ENCODE results near the gene PTMS.

PTMS gene

DNA sequence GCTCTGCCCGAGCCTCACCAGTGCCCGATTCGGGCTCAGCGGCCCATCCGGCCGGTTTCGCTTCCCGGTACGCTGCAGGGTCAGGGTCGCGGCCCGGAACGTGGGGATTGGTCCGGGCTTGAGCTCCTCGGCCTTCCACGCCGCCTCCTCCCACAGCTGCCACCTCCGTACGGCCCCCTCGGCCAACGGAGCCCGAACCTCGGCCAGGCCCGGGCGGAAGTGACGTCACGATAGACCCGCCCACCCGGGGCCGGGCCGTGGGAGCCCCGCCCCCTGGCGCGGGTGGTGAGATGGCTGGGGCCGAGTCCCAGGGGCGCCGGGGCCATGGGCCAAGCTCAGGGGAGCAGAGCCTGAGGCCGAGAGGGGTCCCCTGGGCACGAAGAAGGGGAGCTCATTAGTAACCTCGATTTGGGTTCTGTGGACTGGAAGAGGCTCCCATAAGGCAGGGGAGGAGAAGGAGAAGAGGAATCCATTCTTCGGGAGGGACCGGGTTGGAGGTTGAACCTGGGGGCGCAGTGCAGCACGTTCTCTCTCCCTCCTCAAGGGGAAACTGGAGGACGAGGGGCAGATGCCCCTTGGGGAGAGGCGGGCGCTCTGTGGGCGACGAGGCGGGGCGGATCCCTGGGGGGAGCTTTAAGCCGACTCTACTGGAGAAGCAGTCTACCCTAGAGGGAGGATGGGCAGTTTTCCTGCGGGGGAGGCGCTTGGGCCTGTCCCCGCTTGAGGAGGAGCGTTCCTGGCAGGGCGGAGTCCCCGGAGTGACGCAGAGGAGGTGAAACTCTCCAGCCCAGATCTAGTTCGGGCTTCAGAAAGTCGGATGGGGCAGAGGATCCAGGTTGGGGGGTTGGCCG lies 13.0 kb upstream of the PTMS start, which contains the start of gene MLF2:
Gene MLF2 (minus strand): TSS at position 221 of the 851 bp plus-strand sequence. CDS start 807 bp downstream, outside the sequence.
- peak; percentile 99 for DNase-seq

DNA sequence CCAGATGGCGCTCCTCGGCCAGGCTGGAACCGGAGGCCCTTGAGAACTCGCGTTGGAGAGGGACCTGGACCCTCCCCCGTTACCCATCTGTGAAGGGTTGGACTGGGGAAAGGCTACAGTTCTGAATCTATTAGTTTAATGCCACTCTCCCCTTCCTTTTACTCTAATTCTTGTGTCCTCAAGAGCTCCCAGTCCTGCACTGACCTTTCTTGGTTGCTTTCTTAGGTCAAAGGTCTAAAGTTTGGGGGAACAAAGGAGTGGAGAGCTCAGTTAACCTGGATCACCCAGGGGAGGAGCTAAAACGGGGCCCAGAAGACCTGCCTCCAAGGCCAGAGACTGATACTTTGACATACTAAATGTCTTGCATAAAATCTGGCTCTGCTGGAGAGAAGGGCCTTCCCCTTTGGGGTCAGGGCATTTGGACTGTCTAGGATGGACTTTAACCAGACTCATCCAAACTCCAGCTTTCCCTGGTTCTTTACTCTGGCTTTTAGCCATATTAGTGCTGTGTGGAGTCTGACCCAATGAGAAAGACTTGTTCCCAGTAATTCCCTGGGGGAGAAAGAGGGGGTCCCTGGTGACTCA lies 12.3 kb upstream of the PTMS start:
- no peak for DNase-seq

DNA sequence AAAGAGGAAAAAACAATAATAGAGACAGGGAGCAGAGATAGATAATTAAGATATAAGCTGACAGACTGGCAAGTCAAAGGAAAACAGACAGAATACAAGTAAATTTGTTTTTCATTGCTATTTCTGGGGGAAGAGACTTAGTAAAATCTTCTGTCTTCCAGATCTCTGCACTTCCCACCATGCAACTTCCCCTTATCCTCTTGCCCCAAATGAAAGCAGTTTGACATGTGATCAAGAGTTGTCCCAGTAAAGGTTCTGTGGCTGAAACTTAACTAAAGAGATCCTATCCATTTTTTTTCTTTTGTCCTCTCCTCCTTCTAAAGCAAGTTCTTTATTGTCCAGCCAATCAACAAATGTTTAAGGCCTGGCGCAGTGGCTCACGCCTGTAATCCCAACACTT lies 11.8 kb upstream of the PTMS start:
- no peak for DNase-seq

DNA sequence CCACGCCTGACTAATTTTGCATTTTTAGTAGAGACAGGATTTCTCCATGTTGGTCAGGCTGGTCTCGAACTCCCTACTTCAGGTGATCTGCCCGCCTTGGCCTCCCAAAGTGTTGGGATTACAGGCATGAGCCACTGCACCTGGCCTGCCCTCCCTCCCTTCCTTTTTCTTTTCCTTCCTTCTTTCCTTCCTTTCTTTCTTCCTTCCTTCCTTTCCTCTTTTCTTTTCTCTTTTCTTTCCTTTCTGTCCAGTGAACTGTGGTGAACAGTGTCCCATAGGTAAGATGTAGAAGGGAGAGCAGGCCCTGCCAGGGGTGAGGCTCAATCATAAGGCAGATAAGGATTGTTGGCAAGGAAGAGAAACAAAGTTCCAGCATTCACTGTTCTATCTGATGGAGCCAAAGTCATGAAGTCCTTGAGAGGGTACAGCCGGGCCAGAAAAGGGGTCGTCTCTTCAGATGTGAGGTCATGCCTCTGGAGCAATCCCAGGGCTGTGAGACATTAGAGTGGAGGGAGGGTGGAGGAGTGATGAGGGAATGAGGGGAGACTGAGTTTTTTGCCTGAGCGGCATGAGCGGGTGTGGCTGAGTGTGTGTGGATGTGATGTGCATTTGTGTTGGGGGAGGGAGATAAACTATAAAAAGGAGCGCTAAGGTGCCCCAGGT lies 9.0 kb upstream of the PTMS start:
- DNase-seq, result no peak

DNA sequence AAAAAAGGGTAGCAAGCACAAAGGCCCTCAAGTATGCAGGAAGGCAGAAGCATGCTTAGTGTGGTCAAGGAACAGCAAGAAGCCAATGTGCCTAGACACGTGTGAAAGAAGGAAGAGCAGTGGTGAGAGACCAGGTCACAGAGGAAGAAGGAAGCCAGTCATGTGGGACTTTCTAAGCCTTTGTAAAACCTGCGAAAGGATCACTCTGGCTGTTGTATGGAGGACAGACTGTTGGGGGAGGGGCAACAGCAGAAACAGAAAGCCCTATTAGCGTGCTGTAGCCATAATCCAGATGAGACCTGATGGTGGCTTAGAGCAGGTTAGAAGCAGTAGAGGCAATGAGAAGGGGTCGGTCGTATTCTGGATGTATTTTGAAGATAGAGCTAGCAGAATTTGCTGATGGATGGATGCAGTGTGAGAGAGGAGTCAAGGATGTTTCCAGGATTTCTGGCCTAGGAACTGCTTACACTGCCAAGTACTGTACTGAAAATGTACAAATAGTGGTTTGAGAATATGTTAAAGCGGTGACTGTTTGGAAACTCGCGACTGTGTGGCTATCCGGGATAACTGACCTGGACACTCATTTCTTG lies 7.6 kb upstream of the PTMS start:
- no peak for DNase-seq

DNA sequence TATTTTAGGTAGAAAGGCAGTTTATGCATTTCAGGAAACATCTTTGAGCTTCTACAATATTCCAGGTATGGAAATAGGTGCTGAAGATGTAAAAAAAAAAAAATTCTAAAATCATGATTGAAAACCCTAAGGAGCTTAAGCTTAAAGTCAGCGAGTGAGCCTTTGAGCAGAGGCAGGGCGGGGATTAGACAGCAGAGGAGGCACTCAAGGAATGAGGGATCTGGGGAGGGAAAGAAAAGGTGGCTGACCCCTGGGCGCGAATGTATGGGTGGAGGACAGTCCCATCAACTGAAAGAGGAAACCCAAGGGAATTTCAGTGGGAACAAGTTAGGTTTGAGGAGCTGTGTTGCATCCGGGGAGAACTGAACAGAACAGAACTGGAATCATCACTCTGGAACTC lies 6.4 kb upstream of the PTMS start:
- no peak for DNase-seq

DNA sequence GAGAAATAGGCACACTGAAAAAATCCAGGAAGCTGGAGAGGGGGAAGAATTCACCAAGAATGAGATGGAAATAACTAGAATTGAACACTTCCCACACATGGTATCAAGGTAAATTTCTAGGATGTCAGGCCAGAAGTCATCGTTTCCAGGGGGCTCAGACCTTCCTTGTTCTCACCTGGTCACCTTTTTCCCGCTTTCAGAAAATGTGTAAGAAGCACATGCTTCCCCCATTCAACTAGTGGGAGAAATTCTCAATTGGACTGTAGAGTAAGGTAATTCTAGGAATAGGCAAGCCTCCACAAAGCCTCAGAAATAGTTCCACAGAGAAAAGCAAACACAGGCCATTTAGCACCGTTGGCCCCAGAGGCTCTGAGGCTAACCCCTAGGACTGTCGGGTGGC lies 2.8 kb upstream of the PTMS start:
- DNase-seq, result no peak

DNA sequence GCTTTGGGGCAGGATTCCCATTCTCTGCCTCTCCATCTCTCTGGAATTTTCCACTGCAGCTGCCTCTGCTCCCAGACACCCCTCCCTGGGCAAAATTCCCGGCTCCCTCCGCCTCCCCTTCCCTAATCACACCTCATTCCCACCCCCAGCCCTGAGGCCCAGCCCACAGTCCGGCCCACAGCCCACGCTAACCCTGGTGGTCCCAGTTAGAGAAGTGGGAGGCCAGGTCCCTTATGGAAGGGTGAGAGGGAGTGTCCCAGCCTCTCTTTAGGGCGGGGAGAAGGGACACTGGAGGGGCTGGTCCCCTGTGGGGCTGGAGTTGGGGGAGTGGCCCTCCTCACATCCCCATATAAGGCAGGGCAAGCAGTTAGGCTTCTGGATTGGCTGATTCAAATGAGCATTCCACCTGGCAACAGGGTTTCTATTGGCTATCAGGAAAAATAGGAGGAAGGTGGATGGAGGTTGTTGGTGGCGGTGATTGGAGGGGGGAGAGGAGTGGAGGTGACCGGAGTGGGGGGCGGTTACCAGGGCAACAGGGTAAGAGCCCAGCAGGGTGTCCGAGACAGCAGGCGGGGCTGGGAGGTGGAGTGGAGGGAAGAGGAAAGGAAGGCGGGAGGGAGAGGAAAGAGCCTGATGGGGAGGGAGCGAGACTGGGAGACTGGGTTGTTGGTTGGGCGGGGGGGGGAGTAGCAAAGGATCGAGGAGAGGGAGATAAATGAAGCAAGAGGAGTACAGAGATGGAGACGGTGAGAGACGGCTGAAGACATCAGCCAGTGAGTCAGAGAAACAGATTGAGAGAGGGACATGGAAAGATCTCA lies 1.9 kb upstream of the PTMS start:
- DNase-seq, result peak; percentile 59

DNA sequence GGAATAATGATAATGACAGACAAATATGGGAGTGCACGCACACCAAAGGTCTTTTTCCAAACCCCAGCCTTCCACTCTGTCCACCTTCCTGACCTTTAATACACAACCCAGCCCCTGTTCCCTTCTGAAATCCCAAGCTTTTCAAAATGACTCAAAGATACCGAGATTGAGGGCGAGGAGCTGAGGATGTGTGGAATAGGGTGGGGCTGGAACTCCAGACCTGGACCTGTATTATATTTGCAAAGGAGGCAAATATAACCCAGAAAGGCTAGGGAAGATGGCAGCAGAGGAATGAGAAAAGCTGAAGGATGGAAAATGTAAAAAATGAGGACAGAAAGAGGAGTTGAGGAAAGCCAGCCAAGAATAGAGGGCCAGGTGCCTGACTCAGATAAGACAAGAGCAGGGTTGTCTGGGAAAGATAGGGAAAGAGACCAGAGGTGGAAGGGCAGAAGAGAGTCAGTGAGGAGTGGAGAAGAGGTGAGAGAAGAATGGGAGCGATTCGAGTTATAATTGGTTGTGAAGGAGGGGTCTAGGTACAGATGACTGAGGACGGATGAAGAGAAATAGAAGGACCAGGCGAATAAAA lies 1.0 kb upstream of the PTMS start:
- DNase-seq, result no peak

DNA sequence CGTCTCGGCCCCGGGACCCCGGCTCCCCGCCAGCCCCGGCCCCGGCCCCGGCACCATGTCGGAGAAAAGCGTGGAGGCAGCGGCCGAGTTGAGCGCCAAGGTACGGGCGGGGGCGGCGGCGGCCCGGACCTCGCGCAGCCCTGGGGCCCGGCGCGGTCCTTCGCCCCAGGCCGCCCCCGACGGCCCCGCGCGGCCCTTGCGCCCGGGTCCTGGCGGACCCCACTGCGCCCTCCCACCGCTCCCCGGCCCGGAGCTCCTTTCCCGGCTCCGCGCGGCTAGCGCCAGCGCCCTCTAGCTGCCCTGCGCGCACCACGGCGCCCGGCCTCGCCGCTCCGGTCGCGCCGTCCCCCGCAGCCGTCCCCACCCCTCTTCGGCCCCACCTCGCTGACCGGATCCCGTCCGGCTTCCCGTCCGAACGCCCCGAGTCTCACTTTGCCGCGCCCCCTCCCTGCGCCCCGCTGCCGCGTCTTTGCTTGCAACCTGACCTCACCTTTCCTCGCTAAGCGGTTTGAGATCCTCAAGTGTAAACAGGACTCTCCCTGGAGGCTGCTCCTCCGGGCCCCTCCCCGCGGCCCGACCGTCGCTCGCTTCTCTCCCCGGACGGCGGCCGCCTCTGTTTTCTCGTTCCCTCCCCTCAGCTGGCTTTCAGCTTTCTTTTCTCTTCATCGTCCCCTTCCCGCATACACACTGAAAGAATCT lies 637 bp downstream of the PTMS start:
- peak; percentile 66 for DNase-seq

DNA sequence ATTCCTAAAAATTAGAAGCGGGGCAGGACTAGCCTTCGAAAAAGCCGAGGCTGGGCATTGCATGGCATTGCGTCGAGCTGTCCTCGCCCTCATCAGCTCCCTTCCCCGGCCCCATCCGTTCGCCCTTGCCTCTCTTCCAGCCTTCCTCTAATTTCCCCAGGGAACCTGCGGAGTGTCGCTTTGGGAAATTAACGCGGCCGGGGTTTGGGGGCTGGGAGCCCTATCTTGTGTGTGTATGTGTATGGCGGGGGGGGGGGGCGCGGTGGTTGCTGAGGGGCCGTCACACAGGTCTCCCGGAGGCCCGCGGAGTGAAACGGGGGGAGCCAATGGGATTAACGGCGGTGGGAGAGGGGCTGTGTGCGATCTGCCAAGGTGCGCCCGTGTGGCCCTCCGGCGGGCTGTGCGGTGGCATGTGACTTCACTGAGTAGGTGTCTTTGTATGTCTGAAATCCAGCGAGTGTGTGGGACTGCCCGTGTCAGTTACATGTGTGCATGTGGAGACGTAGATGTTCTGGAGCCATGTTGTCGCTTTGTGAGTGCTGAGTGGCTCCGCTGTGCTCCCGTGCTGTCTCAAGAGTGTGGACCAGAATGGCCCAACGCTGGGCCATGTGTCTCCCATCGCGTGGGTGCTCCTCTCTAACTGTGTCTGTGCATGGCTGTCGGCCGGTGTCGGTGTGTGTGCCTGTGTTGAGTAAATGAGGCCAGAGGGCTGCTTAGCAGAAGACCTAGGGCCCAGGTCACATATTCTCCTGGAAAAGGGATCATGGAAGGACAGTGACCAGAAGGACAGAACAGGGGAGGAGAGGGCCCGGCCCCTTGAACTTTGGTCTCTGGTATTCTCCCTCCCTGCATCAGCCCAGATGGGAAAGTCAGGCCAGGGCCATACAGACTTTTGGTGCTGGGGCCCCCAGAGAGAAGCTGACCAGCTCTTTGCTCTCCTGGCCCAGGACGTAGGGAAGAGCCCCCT lies 1.5 kb downstream of the PTMS start:
- DNase-seq, result no peak

DNA sequence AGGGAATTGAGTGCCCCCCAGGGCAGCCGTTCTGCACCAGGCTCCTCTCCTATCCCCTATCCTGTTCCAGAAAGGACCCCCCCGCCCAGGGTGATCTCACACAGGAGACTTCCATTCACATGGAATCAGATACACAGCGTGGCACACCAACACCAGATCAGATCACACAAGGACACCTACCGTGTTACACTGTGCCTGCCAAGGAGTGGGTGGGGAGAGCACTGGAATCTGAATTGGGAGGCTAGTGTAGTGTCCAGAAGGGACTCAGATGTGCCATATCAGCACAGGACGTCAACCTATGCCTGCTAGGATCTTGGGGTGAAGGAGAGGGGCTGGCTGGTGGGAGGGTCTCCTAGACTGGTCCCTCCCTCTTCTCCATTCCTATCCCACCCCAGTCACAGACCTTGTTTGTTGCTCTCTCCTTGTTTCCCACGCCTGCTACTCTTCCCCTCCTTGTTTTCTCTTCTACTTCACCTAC lies 2.3 kb downstream of the PTMS start:
- no peak for DNase-seq

DNA sequence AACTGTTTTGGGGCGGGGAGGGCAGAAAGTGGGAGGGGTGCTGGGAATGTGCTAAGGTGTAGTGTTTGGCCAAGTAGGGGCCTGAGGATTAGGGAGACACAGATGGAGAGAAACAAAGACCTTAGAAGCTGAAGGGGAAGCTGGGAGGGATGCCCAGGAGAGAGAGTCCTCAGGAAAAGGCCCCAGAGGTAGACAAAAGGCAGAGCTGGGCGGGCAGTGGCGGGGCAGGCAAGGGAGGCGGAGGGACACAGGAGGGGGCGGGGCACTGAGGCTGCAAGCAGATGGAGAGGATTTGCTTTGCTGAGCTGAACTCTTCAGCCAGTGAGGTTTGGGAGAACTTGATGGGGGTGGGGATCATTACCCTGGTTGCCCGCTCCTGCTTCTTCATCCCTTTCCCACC lies 2.8 kb downstream of the PTMS start:
- peak; percentile 38 for DNase-seq

DNA sequence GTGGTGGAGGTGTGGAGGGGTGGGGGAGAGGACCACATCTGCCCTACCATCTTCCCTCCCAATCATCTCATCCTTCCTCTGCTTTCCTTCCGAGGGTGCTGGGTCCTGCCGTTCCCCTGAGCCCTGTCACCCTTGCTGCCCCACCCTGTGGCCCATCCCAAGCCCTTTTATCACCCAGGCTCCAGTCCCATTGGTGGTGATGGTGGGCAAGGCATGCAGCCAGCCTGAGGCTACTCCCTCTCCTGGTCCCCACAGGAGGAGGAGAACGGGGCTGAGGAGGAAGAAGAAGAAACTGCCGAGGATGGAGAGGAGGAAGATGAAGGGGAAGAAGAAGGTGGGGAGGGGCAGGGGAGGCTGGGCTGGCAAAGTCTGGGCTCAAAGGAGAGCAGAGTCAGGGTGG lies 3.5 kb downstream of the PTMS start:
- no peak for DNase-seq

DNA sequence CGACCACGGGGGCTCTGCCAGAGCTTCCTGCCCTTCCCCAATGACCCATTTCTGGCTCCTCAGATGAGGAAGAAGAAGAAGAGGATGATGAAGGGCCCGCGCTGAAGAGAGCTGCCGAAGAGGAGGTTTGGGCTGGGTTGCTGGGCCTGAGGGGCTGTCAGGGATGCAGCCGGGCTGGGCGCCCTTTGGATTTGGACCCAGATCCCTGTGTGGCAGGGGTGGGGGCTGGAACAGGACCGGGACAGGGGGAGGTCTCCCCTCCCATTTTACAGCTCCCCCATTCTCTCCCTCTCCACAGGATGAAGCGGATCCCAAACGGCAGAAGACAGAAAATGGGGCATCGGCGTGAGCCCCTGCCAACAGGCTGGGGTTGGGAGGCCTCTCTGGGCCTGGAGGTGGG lies 3.9 kb downstream of the PTMS start:
- DNase-seq, result no peak

DNA sequence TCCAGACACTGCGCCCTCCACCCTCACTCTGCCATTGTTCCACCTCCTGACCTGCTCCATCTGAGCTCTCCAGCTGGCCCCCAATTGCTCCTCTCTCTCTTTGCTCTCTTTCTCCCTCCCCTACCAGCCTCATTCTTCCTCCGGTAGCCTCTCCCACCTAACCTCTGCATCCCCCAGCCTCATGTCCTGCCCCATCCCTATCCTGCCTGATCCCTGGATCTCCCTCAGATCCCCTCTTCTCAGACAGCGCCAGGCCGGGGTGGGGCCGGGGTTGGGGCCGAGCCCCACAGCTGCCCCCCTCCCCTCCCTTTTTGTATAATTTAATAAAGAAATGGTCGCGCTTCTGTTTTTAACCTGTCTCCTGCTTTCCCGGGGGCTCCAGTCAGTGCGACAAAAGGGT lies 4.4 kb downstream of the PTMS start:
- no peak for DNase-seq

DNA sequence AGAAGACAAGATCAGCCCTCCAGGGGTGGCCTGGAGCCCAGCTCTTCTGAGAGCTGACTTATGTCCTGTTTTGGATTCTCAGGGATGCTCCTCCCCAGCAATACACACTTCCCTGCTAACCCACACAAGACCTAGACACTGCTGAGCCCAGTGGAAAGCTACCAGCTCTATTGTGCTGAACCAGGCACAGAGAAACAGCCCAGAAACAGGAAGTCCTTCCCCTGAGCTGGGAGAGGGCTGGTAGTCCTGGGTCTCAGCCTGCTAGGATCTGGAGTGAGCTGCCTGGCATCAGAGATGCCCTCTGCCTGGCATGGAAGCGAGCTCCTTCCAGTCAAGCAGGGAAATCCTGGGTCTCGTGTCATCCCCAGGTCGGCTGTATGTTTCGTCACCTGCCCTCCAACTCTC lies 4.9 kb downstream of the PTMS start:
- peak; percentile 47 for DNase-seq

DNA sequence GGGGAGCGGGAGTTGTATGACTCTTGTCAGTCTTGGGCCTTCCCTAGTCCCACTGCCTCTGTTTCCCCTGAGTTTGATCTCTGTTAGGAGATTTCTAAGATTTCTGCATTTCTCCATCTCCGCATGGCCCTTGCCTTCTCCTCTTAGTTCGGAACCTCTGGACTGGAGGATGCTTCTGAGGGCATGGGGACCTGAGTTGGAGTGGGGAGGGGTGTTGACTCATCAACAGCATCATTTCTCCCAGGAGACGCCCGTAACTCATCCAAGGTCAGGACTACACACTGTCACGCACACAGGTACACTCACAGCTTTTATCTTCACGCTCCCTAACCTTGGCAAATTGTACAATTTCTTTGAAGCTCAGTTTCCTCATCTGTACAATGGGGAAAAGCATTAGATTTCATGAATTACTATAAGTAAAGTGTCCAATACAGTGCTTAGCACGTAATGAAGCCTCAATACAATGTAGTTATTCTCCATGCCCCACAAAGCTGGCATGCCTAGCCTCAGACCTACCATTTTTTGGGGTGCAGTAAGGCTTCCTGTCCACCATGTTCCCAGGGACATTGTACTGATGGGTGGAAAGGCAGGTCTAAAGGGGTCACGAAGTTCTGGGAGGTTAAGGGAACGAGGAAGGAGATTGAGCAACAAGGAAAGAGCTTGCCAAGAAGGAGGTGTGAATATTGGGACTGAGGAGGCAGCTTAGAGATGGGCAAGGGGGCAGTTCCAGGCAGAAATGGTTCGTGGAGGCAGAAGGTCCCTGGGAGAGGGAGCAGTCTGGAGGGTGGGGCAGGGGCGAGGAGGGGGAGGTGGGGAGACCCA lies 5.6 kb downstream of the PTMS start:
- DNase-seq, result no peak

DNA sequence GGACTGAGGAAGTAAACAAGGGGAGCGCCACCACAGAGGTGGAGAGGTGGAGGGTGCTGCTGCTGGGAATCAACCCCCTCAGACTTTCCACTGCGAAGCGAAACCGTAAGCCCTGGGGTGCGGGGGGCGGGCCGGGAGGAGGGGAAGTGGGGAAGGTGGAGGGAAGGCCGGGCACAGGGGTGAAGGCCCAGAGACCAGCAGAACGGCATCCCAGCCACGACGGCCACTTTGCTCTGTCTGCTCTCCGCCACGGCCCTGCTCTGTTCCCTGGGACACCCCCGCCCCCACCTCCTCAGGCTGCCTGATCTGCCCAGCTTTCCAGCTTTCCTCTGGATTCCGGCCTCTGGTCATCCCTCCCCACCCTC lies 6.2 kb downstream of the PTMS start, which contains the start of gene LAG3:
Gene LAG3 (plus strand): TSS at position 190 of the 365 bp plus-strand sequence. CDS start 333 bp downstream, outside the sequence.
- DNase-seq, result peak; percentile 85
